GM23338 (cell line): ENCODE measurements around the gene RAB36. TPM values are rescaled to one million over a fixed set of nuclear protein-coding genes. Genes with fewer than 3 reads are reported as not detected.

Experiments
- ATAC-seq: fragments of 200-7000 bp; cut with Tn5 transposase; 3 replicates; pipeline ENCODE4 v1.9.1; 2020
- DNase-seq: peaks from one replicate; pipeline ENCODE4 v3.0.0-alpha.2; 2015; ENCODE audit warnings: low spot score
- H2AFZ ChIP-seq: fragments of 200-600 bp; sonication (generic); 2 replicates; pipeline ENCODE4 v1.8.0; 2016; ENCODE audit warnings: antibody characterized with exemption, mild to moderate bottlenecking, moderate library complexity
- H3F3A ChIP-seq: fragments of 200-600 bp; sonication (generic); replicated peaks from 2 replicates; pipeline ENCODE4 v1.8.0; 2017; ENCODE audit warnings: antibody characterized with exemption, mixed run types, low read depth
- H3K27ac ChIP-seq: fragments of 200-600 bp; sonication (generic); 2 replicates; pipeline ENCODE4 v1.6.1; 2016; ENCODE audit warnings: low read depth
- H3K27me3 ChIP-seq: fragments of 200-600 bp; sonication (generic); 2 replicates; pipeline ENCODE4 v1.8.0; 2016; ENCODE audit warnings: mild to moderate bottlenecking, mixed run types, moderate library complexity; ENCODE audit not compliant: insufficient read depth
- H3K36me3 ChIP-seq: fragments of 200-600 bp; sonication (generic); 2 replicates; pipeline ENCODE4 v1.8.0; 2016; ENCODE audit warnings: mild to moderate bottlenecking; ENCODE audit not compliant: insufficient read depth
- H3K4me1 ChIP-seq: fragments of 200-600 bp; sonication (generic); 2 replicates; pipeline ENCODE4 v1.8.0; 2016; ENCODE audit warnings: mild to moderate bottlenecking, moderate library complexity; ENCODE audit not compliant: insufficient read depth
- H3K4me2 ChIP-seq: fragments of 200-600 bp; sonication (generic); 2 replicates; pipeline ENCODE4 v1.7.1; 2017; ENCODE audit warnings: mixed run types
- H3K4me3 ChIP-seq: fragments of 200-600 bp; sonication (generic); 2 replicates; pipeline ENCODE4 v1.6.1; 2016; ENCODE audit warnings: mixed run types
- H3K79me2 ChIP-seq: fragments of 200-600 bp; sonication (generic); replicated peaks from 2 replicates; pipeline ENCODE4 v1.8.0; 2017; ENCODE audit warnings: mild to moderate bottlenecking; ENCODE audit not compliant: insufficient read depth
- H3K9me2 ChIP-seq: fragments of 200-600 bp; sonication (generic); 2 replicates; pipeline ENCODE4 v1.8.0; 2017; ENCODE audit not compliant: insufficient read depth
- H4K20me1 ChIP-seq: fragments of 200-600 bp; sonication (generic); replicated peaks from 2 replicates; pipeline ENCODE4 v1.8.0; 2017; ENCODE audit warnings: mild to moderate bottlenecking; ENCODE audit not compliant: insufficient read depth
- H3K27ac Mint-ChIP-seq: 2 replicates; pipeline ENCODE4 v1.8.0; 2020; ENCODE audit warnings: inconsistent platforms, mild to moderate bottlenecking, moderate library complexity, mixed read lengths
- H3K27me3 Mint-ChIP-seq: 3 replicates; pipeline ENCODE4 v1.8.0; 2022; ENCODE audit warnings: low read depth, mild to moderate bottlenecking, moderate library complexity, mixed read lengths, inconsistent platforms; ENCODE audit not compliant: insufficient read depth, poor library complexity
- H3K36me3 Mint-ChIP-seq: 3 replicates; pipeline ENCODE4 v1.8.0; 2021; ENCODE audit warnings: low read depth, mild to moderate bottlenecking, inconsistent platforms, moderate library complexity, mixed read lengths
- H3K4me1 Mint-ChIP-seq: 3 replicates; pipeline ENCODE4 v1.8.0; 2020; ENCODE audit warnings: mild to moderate bottlenecking, inconsistent platforms, mixed read lengths
- H3K4me3 Mint-ChIP-seq: 3 replicates; pipeline ENCODE4 v1.8.0; 2021; ENCODE audit warnings: moderate library complexity, mild to moderate bottlenecking, inconsistent platforms, mixed read lengths
- H3K9me3 Mint-ChIP-seq: 3 replicates; pipeline ENCODE4 v1.8.0; 2020; ENCODE audit warnings: moderate library complexity, mild to moderate bottlenecking, inconsistent platforms, mixed read lengths
- CTCF ChIP-seq, 2 experiments: fragments of 200-600 bp in 1 of 2; sonication (generic) in 1 of 2; conservative IDR thresholded peaks; 2 replicates each; pipeline versions ENCODE4 v1.5.1 to v1.6.1; 2016 to 2017; ENCODE audit warnings: antibody characterized with exemption in 2 of 2, low read depth in 2 of 2, mild to moderate bottlenecking in 2 of 2, moderate library complexity in 1 of 2
- NANOG ChIP-seq: IDR thresholded peaks from 2 replicates; pipeline ENCODE4 v1.6.1; 2016; ENCODE audit warnings: antibody characterized with exemption, borderline replicate concordance
- REST ChIP-seq: IDR thresholded peaks from one replicate; pipeline ENCODE4 v1.6.1; 2018; ENCODE audit warnings: antibody characterized with exemption; ENCODE audit not compliant: unreplicated experiment
- STAT1 ChIP-seq: IDR thresholded peaks from one replicate; pipeline ENCODE4 v1.6.1; 2016; ENCODE audit warnings: antibody characterized with exemption; ENCODE audit not compliant: unreplicated experiment
- polyA plus RNA-seq: library from polyadenylated mRNA; unstranded; fragments of >200 nt; fragmentation: Nextera tagmentation; extraction: Ambion mirVana; gene quantifications from 2 replicates; pipeline ENCODE4 v1.2.1, GENCODE V29; 2016
- total RNA-seq: library from RNA; depleted of rRNA; stranded (reverse); fragments of >200 nt; shearing (Covaris generic); gene quantifications from 2 replicates; pipeline ENCODE4 v1.2.3, GENCODE V29; 2014

RAB36 gene
- total and polyA plus RNA-seq, 2 experiments from 2014 or later = 0.58 to 1.2 TPM

GRCh38 chr22:23178512-23179254 lies 33.4 kb downstream of the RAB36 start:
- ATAC-seq = peak; percentile 47
- H3K4me3 Mint-ChIP-seq = peak overlapping the region; percentile 66; the same call in 2 of the 3 replicates
- H3K4me2 ChIP-seq = no peak overlapping the region; the same call in none of the 2 replicates

More at GRCh38 chr22:23178512-23179254, 33.4 kb downstream of the RAB36 start:
- H3K9me2 ChIP-seq = no peaks in the 10 kb centered on the region
- peaks cover 25% of the 10 kb centered on the region for H3K79me2 ChIP-seq
- H4K20me1 ChIP-seq = peaks cover 14% of the 10 kb centered on the region
- Mint-ChIP-seq H3K9me3 (peaks cover 28% of the 10 kb centered on the region), H3K36me3 (peaks cover 43% of the 10 kb centered on the region), H3K27me3 (peaks cover 37% of the 10 kb centered on the region), H3K27ac (no peak overlapping the region), H3K4me1 (peaks cover 36% of the 10 kb centered on the region)
- peak; percentile 88 for DNase-seq
- H3K36me3 ChIP-seq = no peaks in the 10 kb centered on the region
- peaks cover 11% of the 10 kb centered on the region for H3K27me3 ChIP-seq
- peaks cover 23% of the 10 kb centered on the region for H3K4me1 ChIP-seq
- H3K27ac ChIP-seq = no peak overlapping the region
- TF ChIP-seq NANOG (no peak), STAT1 (no peak), REST (no peak), CTCF (conservative IDR thresholded peaks at IDR 0.05; ENCODE audit: low read depth in 2 of 2) (peak; percentile 97 to 98)
- no peak overlapping the region for H2AFZ ChIP-seq
- peaks cover 9% of the 10 kb centered on the region; the same call in 1 of the 2 replicates for H3F3A ChIP-seq
- H3K4me3 ChIP-seq = no peak overlapping the region
